HL-60/S4 (cell line): ENCODE data around the gene PSMB10.
"Not testable (repeated sequence)": the region's sequence is repeated elsewhere in the genome, so short reads cannot be mapped to it uniquely, and the experiment has no call there.

ENCODE experiments used
- in situ Hi-C: fragments of 300-500 bp; cut with MboI; formaldehyde crosslinking; loops from 2 replicates; pipeline ENCODE4 v1.14.3; 2022; ENCODE audit warnings: low sequenced_read_pairs

PSMB10 gene

GRCh38 chr16:67936124-67936879 lies at the start of gene PSMB10:
TSS of gene PSMB10 (minus strand) at chr16:67936850. CDS start at chr16:67936749, 101 bp downstream.
- in situ Hi-C loops = loop anchor here (10.0 kb wide), 1 partner anchor 272 kb away; the partner anchor contains the start of genes ACD, C16orf86, ENKD1 and PARD6A

- in situ Hi-C loops = no loop called here
These were observed 45.5 kb upstream of the PSMB10 start for GRCh38 chr16:67982011-67982696.

- in situ Hi-C loops = no loop called here
These were observed 43.5 kb upstream of the PSMB10 start, which contains the start of gene DPEP3 for GRCh38 chr16:67979955-67980678. TSS of gene DPEP3 (minus strand) at chr16:67980499. CDS start at chr16:67980380, 119 bp downstream.

GRCh38 chr16:67977469-67978227 lies 41.0 kb upstream of the PSMB10 start:
- in situ Hi-C loops = no loop called here

- in situ Hi-C loops = no loop called here
These were observed 40.4 kb upstream of the PSMB10 start for GRCh38 chr16:67977005-67977404.

- in situ Hi-C loops = no loop called here
These were observed 39.6 kb upstream of the PSMB10 start for GRCh38 chr16:67976205-67976604.

GRCh38 chr16:67975321-67976105 lies 38.9 kb upstream of the PSMB10 start:
- in situ Hi-C loops = no loop called here

- in situ Hi-C loops = not testable (repeated sequence)
These were observed 35.6 kb upstream of the PSMB10 start for GRCh38 chr16:67972285-67972684.

GRCh38 chr16:67971111-67971510 lies 34.5 kb upstream of the PSMB10 start:
- in situ Hi-C loops = no loop called here

- in situ Hi-C loops = no loop called here
These were observed 32.8 kb upstream of the PSMB10 start for GRCh38 chr16:67969254-67970039.

- in situ Hi-C loops = no loop called here
These were observed 32.0 kb upstream of the PSMB10 start, which contains the start of gene SLC12A4 for GRCh38 chr16:67968400-67969253. TSS of gene SLC12A4 (minus strand) at chr16:67968637. CDS start at chr16:67968553, 84 bp downstream.

GRCh38 chr16:67967958-67968399 lies 31.3 kb upstream of the PSMB10 start:
- in situ Hi-C loops = no loop called here

- in situ Hi-C loops = no loop called here
These were observed 30.7 kb upstream of the PSMB10 start for GRCh38 chr16:67967183-67967957.

- in situ Hi-C loops = no loop called here
These were observed 30.0 kb upstream of the PSMB10 start for GRCh38 chr16:67966549-67967182.

- in situ Hi-C loops = no loop called here
These were observed 29.3 kb upstream of the PSMB10 start for GRCh38 chr16:67965668-67966548.
